HUES64 (cell line): Measurements from ENCODE around the gene HOXD3. TPM values are rescaled to one million over a fixed set of nuclear protein-coding genes. Genes with fewer than 3 reads are reported as not detected.

Source experiments
- H3K27ac ChIP-seq: 2 replicates; pipeline ENCODE4 v1.7.0; 2013; ENCODE audit warnings: low read depth, low read length, inconsistent platforms
- H3K27me3 ChIP-seq: 2 replicates; pipeline ENCODE4 v1.6.1; 2013; ENCODE audit warnings: mild to moderate bottlenecking, low read length; ENCODE audit not compliant: insufficient read depth
- H3K36me3 ChIP-seq: 2 replicates; pipeline ENCODE4 v1.6.1; 2013; ENCODE audit warnings: mild to moderate bottlenecking, low read length; ENCODE audit not compliant: insufficient read depth
- H3K4me1 ChIP-seq: 2 replicates; pipeline ENCODE4 v1.6.1; 2013; ENCODE audit warnings: mild to moderate bottlenecking, low read length, moderate library complexity; ENCODE audit not compliant: insufficient read depth
- H3K4me3 ChIP-seq: 2 replicates; pipeline ENCODE4 v1.5.1; 2013; ENCODE audit warnings: mild to moderate bottlenecking, low read length, moderate library complexity
- H3K9ac ChIP-seq: 2 replicates; pipeline ENCODE4 v1.6.1; 2013; ENCODE audit warnings: mild to moderate bottlenecking, low read depth, low read length
- H3K9me3 ChIP-seq: 2 replicates; pipeline ENCODE4 v1.6.1; 2013; ENCODE audit warnings: low read depth, low read length; ENCODE audit not compliant: insufficient read depth
- WGBS: fragments of 150-250, 120-280 bp; methylation state at CpG from one replicate; pipeline ENCODE4 v1.1.7; 2013; ENCODE audit warnings: missing lambda C conversion rate; 5-methylcytosine and 5-hydroxymethylcytosine counted together
- polyA plus RNA-seq, 2 experiments: library from polyadenylated mRNA; stranded (reverse); fragments of 50-300 nt; gene quantifications; one replicate each; pipeline ENCODE4 v1.2.3, GENCODE V29; 2013

The HOXD3 gene
- 0.45 TPM for polyA plus RNA-seq (2013, experiment 1 of 2)
- polyA plus RNA-seq (2013, experiment 2 of 2) = 0.76 TPM

DNA sequence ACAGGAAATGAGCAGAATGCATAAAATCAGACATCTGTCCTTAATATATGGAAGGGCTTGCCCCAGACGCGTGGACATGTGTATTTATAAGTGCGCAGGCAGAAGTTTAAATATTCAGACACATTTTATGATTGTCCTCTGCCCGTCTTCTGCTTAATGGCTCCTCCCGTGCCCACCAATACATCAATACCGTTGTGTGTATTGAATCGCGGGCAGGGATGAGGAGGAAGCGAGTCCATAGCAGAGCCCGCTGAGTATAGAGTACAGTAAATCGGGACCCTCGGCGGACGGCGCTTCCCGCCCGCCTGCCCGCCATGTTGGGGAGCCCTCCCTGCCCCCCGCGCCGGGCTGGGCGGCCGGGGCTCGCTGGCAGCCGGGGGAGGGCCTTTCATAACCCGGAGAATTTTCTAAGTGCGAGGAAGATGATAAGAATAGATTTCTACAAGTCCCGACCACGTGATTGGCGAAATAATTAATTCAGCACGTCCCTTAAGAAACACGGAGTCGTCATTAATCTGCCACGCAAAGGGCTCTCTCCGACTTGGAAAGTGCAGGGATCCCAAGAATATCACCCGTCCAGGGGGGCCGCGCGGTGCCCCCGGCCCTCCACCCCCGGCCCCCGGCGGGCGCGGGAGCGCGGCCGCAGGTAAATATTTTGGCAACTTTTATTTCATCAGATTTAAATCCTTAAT lies at the start of gene HOXD3:
HOXD3 (plus strand) TSS at position 501 of the 692 bp plus-strand sequence. CDS start 11,808 bp downstream, outside the sequence.
- Histone ChIP-seq H3K27me3 (peaks cover 100% of the 10 kb centered on the region), H3K27ac (no peak within 1 kb of the TSS), H3K4me1 (peaks cover 7% of the 10 kb centered on the region; the same call in 1 of the 2 replicates), H3K4me3 (no peak within 1 kb of the TSS), H3K9ac (no peak within 1 kb of the TSS), H3K36me3 (no peaks in the 10 kb centered on the region), H3K9me3 (0 out of 2 replicates have a peak, but pooled peaks cover 4% of the 10 kb centered on the region)
- 4% methylated on average over 47 of the region's 48 CpGs for WGBS

GRCh38 chr2:176107731-176108181 lies 49.4 kb upstream of the HOXD3 start:
- H3K4me3 ChIP-seq = no peak overlapping the region
- peaks cover 7% of the 10 kb centered on the region; the same call in 1 of the 2 replicates for H3K4me1 ChIP-seq
- WGBS = 2% methylated on average over 59 of the region's 59 CpGs
- no peaks in the 10 kb centered on the region for H3K9me3 ChIP-seq
- H3K27me3 ChIP-seq = peaks cover 99% of the 10 kb centered on the region
- no peaks in the 10 kb centered on the region for H3K36me3 ChIP-seq
- H3K27ac ChIP-seq = no peak overlapping the region
- H3K9ac ChIP-seq = no peak overlapping the region

GRCh38 chr2:176109192-176109901 lies 47.8 kb upstream of the HOXD3 start:
- Histone ChIP-seq H3K4me1 (peaks cover 6% of the 10 kb centered on the region; the same call in 1 of the 2 replicates), H3K9me3 (no peaks in the 10 kb centered on the region), H3K36me3 (no peaks in the 10 kb centered on the region), H3K4me3 (no peak overlapping the region), H3K27ac (no peak overlapping the region), H3K27me3 (peaks cover 99% of the 10 kb centered on the region), H3K9ac (no peak overlapping the region)
- WGBS = 7% methylated on average over 24 of the region's 26 CpGs

- H3K27ac ChIP-seq = no peak overlapping the region
- H3K9ac ChIP-seq = no peak overlapping the region
- no peaks in the 10 kb centered on the region for H3K9me3 ChIP-seq
- no peaks in the 10 kb centered on the region for H3K36me3 ChIP-seq
- no peak overlapping the region for H3K4me3 ChIP-seq
- H3K27me3 ChIP-seq = peaks cover 99% of the 10 kb centered on the region
- 27% methylated on average over 4 of the region's 4 CpGs for WGBS
- H3K4me1 ChIP-seq = peaks cover 6% of the 10 kb centered on the region; the same call in 1 of the 2 replicates
These were observed 47.2 kb upstream of the HOXD3 start for GRCh38 chr2:176109946-176110345.

- no peaks in the 10 kb centered on the region for H3K36me3 ChIP-seq
- no peak overlapping the region for H3K9ac ChIP-seq
- 28% methylated on average over 7 of the region's 7 CpGs for WGBS
- no peaks in the 10 kb centered on the region for H3K9me3 ChIP-seq
- H3K4me3 ChIP-seq = no peak overlapping the region
- peaks cover 99% of the 10 kb centered on the region for H3K27me3 ChIP-seq
- peaks cover 6% of the 10 kb centered on the region; the same call in 1 of the 2 replicates for H3K4me1 ChIP-seq
- H3K27ac ChIP-seq = no peak overlapping the region
These were observed 46.4 kb upstream of the HOXD3 start for GRCh38 chr2:176110415-176111308.

GRCh38 chr2:176111309-176111663 lies 45.8 kb upstream of the HOXD3 start:
- H3K9ac ChIP-seq = no peak overlapping the region
- H3K27ac ChIP-seq = no peak overlapping the region
- H3K9me3 ChIP-seq = no peaks in the 10 kb centered on the region
- WGBS = 3% methylated on average over 16 of the region's 16 CpGs
- H3K36me3 ChIP-seq = no peaks in the 10 kb centered on the region
- no peak overlapping the region for H3K4me3 ChIP-seq
- peaks cover 6% of the 10 kb centered on the region; the same call in 1 of the 2 replicates for H3K4me1 ChIP-seq
- peaks cover 99% of the 10 kb centered on the region for H3K27me3 ChIP-seq

DNA sequence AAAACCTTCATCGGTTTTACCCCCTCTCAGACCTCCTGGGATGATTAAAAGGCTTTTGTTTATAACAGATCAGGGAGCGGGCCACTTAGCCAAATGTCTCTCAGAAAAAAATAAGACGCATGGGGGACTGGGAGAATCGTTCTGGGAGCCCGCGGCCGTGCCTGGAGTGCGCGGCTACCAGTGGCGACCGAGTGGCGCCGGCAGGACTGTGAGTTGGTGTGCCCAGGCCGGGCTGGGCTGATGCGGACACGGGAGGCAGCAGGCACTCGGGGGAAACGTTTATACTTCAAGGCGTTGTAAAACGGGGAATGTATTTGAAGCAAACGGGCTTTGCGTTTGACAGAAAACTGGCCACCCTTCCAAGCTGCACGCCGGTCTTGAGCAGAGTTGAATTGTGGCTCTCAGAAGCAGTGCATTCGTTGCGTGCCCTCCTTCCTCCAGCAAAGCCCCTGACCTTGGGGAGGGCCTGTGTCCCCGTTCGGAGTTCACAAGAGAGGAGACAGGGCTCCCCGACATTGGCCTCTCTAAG lies 45.2 kb upstream of the HOXD3 start:
- Histone ChIP-seq H3K9ac (no peak overlapping the region), H3K4me1 (peaks cover 6% of the 10 kb centered on the region; the same call in 1 of the 2 replicates)

GRCh38 chr2:176112375-176113302 lies 44.5 kb upstream of the HOXD3 start:
- H3K27ac ChIP-seq = no peak overlapping the region
- peaks cover 7% of the 10 kb centered on the region; the same call in 1 of the 2 replicates for H3K9me3 ChIP-seq
- H3K4me3 ChIP-seq = no peak overlapping the region
- no peak overlapping the region for H3K9ac ChIP-seq
- H3K36me3 ChIP-seq = no peaks in the 10 kb centered on the region
- peaks cover 100% of the 10 kb centered on the region for H3K27me3 ChIP-seq
- WGBS = 10% methylated on average over 38 of the region's 40 CpGs
- H3K4me1 ChIP-seq = peaks cover 4% of the 10 kb centered on the region; the same call in 1 of the 2 replicates

More for the DNA sequence above, 45.2 kb upstream of the HOXD3 start:
- no peaks in the 10 kb centered on the region for H3K36me3 ChIP-seq
- H3K9me3 ChIP-seq = peaks cover 4% of the 10 kb centered on the region; the same call in 1 of the 2 replicates
- no peak overlapping the region for H3K27ac ChIP-seq
- peaks cover 99% of the 10 kb centered on the region for H3K27me3 ChIP-seq
- 5% methylated on average over 28 of the region's 29 CpGs for WGBS
- no peak overlapping the region for H3K4me3 ChIP-seq

- Histone ChIP-seq H3K36me3 (no peaks in the 10 kb centered on the region), H3K27ac (no peak overlapping the region), H3K4me3 (no peak overlapping the region), H3K9me3 (peaks cover 7% of the 10 kb centered on the region; the same call in 1 of the 2 replicates), H3K9ac (no peak overlapping the region), H3K27me3 (peaks cover 100% of the 10 kb centered on the region), H3K4me1 (peaks cover 4% of the 10 kb centered on the region; the same call in 1 of the 2 replicates)
- 7% methylated on average over 25 of the region's 26 CpGs for WGBS
These were observed 42.8 kb upstream of the HOXD3 start for GRCh38 chr2:176114120-176114929.
